Measurements from ENCODE around the gene SCYL2.

Gene SCYL2

DNA sequence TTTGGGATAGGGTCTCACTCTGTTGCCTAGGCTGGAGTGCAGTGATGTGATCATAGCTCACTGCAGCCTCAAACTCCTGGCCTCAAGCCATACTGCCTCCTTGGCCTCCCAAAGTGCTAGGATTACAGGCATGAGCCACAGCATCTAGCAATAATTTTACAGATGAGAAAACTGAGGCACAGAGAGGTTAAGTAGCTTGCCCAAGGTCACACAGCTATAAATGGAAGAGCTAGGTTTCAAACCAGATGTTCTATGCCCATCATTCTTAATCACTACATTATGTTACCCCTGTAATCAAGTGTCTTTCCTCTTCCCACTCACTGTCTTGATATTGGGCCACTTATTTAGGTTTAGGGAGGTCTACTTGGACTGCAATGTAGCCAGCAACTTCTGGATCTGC lies 93.5 kb downstream of the SCYL2 start:
- no peak for DNase-seq (ENCODE audit: low read depth, low spot score)
- no peak overlapping the region for H3K4me3 ChIP-seq (ENCODE audit: low read length)

DNA sequence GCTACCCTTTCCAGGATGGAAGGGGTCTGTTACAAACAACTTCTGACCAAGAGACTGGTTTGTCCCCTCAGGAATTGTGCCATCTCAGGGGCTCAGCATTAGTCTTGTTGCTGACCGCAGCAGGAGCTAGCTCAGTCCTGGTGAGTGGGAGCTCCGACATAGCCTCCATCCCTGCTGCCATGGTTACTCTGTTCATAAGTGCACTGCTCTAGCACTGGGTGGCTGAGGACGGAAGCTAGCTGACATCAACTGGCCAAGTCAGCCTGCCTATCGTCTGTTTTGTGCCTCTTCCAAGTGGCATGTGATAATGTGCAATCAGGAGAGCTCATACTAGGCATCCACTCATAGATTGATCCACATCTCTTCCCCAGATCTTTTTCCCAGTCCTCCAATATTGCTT lies 97.3 kb downstream of the SCYL2 start:
- DNase-seq (ENCODE audit: low read depth, low spot score): no peak
- H3K4me3 ChIP-seq (ENCODE audit: low read length): no peak overlapping the region

DNA sequence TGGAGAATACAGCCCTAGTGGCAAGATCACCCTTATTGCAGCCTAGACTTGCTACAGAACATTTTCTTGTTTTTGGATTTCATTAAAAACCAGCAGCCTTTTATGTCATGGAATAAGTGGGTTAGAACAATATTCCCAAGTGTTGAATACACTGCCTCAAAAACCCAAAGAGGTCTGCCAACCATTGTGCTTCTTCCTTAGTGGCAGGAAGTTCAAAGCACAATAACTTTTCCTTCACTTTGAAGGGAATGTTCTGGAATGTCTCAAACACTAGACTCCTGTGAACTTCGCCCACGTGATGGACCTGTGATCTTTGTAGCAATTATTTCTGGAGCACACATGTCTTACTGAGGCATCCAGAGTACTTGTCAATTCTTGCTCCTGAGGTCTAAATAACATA lies 98.4 kb downstream of the SCYL2 start:
- H3K4me3 ChIP-seq (ENCODE audit: low read length): no peak overlapping the region
- DNase-seq (ENCODE audit: low read depth, low spot score): no peak

DNA sequence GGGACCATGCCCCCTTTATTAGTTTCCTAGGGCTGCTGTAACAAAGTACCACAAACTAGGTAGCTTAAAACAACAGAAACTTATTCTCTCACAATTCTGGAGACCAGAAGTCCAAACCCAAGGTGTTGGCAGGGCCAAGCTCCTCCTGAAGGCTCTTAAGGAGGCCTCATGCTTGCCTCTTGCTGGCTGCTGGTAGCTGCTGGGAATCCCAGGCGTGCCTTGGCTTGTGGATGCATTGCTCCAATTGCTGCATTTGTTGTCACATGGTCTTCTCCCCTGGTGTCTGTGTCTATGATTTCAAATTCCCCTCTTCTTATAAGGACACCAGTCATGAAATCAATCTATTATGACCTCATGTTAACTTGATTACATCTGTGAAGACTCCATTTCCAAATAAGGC lies 101.1 kb downstream of the SCYL2 start:
- no peak overlapping the region for H3K4me3 ChIP-seq (ENCODE audit: low read length)
- no peak for DNase-seq (ENCODE audit: low read depth, low spot score)

DNA sequence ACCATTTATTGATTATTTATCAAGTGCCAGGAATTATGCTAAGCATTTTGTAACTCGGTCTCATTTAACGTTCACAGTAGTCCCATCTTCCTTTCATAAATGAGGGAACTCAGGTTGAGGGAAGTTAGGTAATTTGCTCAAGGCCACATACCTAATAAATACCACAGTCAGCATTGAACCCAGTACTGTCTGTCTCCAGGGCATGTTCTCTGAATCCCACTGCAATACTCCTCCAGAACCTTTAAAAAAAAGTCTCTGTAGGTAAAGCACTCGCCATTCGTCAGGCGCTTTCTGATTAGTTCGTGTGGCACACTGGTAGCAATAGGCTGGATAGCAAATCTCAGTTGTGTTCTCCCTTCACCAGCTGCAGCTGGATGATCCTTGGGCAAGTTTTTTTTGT lies 104.2 kb downstream of the SCYL2 start:
- no peak overlapping the region for H3K4me3 ChIP-seq (ENCODE audit: low read length)
- no peak for DNase-seq (ENCODE audit: low read depth, low spot score)

DNA sequence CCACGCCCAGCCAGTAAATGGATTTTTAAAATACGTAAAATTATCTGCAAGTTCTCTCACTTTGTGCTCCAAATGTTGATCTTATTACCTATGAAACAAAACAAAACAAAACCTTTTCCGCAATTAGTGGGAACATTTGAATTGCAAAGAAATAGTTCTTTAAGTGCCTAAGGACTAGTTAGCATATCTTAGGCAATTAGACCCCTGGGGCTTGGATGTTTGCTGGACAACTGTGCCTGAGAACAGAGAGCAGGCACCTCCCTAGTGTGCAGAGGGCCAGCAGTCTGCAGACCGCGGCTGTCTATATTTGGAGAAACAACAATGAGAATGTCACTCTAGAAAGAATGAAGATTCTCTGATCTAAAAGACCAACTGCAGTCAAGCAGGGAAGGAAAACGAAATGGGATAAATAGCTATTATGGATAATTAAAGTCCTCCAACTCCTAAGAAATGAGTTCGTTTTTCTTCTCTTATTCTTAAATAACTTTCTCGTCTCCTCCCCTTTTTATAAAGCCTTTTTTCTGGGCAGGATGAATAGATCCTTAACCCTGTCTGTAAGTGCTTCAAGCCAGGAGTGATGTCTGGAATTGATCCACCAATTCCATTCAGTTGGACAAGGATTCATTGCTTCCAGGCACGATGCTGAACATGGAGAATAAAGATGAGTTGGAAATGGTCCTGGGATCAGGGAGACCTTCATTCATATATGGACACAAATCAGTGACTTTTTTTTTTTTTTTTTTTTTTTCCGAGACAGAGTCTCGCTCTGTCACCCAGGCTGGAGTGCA lies 106.1 kb downstream of the SCYL2 start:
- no peak overlapping the region for H3K4me3 ChIP-seq (ENCODE audit: low read length)
- DNase-seq (ENCODE audit: low read depth, low spot score): no peak

DNA sequence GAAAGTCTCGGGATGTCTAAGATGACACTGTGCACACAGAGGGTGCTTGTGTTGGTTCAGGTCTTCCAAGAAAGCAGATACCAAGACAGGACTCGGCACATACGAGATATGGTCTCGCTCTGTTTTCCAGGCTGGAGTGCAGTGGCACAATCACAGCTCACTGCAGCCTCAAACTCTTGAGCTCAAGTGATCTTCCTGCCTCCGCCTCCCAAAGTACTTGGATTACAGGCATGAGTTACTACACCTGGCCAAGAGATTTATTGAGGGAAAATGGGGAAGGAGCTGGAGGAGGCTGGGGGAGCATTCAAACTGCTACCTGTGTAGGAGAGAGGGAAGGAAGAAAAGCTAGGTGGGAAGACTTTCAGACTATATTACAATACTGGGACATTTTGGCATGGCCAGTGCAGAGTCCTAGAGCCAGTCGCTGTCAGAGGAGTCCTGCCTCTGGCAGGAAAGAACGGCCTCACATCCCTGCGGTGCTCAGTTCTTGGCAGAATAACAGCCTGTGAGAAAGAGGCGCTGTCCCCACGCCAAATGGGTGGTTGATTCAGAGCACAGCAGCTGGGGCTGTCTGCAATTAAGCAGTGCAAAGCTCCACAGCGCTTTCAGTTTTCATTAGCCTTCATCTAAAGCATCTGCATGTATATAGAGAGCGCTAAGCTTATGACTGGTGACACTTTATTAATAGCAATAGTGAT lies 108.2 kb downstream of the SCYL2 start:
- no peak for DNase-seq (ENCODE audit: low read depth, low spot score)
- no peak overlapping the region for H3K4me3 ChIP-seq (ENCODE audit: low read length)

DNA sequence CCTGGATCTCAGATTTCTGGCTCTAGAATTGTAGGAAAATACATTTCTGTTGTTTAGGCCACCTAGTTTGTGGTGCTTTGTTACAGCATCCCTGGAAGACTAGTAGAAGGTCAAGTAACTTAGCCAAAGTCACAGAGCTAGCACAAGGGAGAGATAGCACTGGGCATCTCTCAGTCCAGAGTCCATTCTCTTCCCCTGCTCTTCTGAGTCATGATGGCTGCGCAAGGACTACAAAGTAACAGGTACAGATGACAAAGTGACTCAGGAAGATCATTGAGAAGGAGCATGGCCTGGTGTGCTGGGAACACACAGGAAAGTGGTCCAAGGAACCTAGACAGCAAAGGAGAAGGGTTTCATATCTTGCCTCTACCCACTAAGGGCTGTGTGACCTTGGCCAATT lies 109.2 kb downstream of the SCYL2 start:
- no peak for DNase-seq (ENCODE audit: low read depth, low spot score)
- no peak overlapping the region for H3K4me3 ChIP-seq (ENCODE audit: low read length)

DNA sequence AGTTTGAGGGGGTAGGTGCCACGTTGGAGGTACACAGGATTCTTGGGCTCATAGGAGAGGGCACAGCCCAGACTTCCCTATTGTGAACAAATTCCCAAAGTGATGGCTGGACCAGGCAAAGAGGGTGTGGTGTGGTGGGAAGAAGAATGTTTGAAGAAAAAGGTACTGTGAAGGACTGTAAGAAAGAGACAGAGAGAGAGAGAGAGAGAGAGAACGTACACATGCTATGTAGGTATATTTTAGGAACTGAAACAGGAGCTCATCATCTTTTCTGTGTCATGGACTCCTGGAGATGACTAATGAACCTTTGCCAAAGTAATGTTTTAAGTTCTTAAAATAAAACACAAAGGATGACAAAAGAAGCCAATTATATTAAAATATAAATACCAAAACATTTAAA lies 114.4 kb downstream of the SCYL2 start:
- H3K4me3 ChIP-seq (ENCODE audit: low read length): no peak overlapping the region
- no peak for DNase-seq (ENCODE audit: low read depth, low spot score)

DNA sequence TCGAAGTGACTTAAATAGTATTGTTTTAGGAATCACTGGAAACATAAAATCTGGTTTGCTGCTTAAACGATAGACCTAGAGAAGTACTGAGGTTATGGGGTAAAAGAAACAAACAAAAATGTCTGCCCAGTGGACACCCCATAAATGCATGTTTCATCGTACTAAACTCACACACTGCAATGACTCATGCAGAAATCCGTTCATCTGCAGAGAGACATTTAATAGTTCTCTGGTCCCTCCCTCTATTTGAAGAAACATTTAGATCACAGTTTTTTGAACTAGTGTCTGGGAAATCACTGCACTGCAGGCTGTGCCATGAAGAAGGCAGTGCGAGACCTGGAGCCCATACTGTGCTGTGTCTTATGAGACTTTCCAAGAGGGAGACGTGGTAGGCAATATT lies 115.4 kb downstream of the SCYL2 start:
- H3K4me3 ChIP-seq (ENCODE audit: low read length): no peak overlapping the region
- no peak for DNase-seq (ENCODE audit: low read depth, low spot score)

DNA sequence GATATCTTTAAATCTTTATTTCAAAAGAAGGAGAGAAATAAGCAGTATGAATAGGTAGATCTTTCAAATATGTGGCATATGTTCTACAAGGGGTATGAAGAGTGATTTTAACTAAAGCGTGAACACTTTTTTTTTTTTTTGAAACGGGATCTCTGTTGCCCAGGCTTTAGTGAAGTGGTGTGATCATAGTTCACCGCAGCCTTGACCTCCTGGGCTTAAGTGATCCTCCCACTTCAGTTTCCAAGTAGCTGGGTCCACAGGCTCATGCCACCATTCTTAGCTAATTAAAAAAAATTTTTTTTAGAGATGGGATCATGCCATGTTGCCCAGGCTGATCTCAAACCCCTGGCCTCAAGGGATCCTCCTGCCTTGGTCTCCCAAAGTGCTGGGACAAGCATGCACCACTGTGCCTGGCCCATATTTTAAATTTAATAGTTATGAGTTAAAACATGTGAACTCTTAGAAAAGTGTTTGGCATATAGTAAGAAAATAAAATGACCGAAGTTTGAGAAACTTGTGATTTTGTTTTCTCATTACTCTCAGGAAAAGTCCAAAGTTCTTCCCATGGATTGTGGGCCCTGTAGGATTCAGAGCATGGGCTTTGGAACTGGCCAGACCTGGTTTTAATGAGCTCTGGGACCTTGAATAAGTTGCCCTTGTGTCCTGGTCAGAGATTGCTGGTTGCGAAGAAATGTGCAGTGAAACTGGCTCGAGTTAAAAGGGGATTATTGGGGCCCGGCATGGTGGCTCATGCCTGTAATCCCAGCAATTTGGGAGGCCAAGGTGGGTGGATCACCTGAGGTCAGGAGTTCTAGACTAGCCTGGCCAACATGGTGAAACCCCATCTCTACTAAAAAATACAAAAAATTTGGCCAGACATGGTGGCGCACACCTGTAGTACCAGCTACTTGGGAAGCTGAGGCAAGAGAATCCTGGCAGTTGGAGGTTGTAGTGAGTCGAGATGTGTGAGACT lies 116.9 kb downstream of the SCYL2 start:
- no peak overlapping the region for H3K4me3 ChIP-seq (ENCODE audit: low read length)
- DNase-seq (ENCODE audit: low read depth, low spot score): no peak

DNA sequence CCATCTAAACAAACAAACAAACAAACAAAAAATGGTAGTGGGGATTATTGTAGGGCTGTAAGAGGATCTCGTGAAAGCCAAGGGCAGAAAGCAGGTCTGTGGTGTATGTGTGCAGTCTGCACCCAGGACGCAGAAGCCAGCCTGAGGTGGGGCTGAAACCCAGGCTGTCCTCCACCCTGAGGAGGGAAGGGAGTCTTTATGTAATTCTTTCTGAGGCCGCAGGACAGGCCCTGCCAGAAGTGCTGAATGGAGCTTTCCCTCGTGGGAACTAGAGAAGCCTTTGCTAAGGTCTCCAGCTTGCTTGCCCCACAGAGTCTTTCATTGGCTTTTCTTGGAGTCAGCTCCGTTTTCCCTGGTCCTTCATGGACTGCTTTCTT lies 117.6 kb downstream of the SCYL2 start:
- DNase-seq (ENCODE audit: low read depth, low spot score): no peak
- no peak overlapping the region for H3K4me3 ChIP-seq (ENCODE audit: low read length)

DNA sequence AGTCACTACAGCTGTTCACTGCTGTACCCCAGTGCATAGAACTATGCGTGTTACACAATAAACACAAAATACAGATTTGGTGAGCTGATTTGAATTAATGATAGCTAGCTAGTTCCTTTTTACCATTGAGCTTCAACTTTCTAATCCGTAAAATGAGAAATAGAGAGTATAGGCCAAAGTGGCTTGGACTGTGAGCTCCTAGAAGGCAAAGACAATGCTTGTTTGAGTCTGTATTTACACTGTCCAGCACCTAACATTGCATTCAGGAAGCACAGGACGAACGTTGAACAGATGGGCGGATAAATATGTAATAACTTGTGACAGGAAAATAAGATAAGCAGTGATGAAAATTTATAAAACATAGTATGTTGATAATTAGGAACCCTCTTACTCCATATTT lies 121.4 kb downstream of the SCYL2 start:
- H3K4me3 ChIP-seq (ENCODE audit: low read length): no peak overlapping the region
- DNase-seq (ENCODE audit: low read depth, low spot score): no peak
